ENCODE measurements around the gene ZNF628. TPM values are rescaled to one million over a fixed set of nuclear protein-coding genes. Genes with fewer than 3 reads are reported as not detected.

Gene ZNF628
- total and polyA plus RNA-seq, 2 of the 8 experiments (the other 6 are each of a cell fraction or from before 2014, with no cell fraction given) = 1.7 to 10.8 TPM

- peak overlapping the region; percentile 60; the same call in 1 of the 2 replicates for H3K18ac ChIP-seq (ENCODE audit: extremely low read depth, low read length)
- no peak overlapping the region; the same call in 1 of the 2 replicates for H2AK5ac ChIP-seq (ENCODE audit: low read depth, low read length)
- peaks cover 0 to 10% (median 0%) of the 10 kb centered on the region in 4 experiments; a peak in 2 of 8 replicates for H3K36me3 ChIP-seq (ENCODE audit: control insufficient read depth in 2 of 4, insufficient read depth in 4 of 4, low read length in 3 of 4)
- no peak overlapping the region for H2AFZ ChIP-seq (ENCODE audit: low read length)
- H3K4me1 ChIP-seq (replicated peaks in 1 of 4; ENCODE audit: control insufficient read depth in 3 of 4, insufficient read depth in 4 of 4, low read length in 3 of 4) = peaks cover 0 to 22% (median 15%) of the 10 kb centered on the region in 4 experiments; a peak in 6 of 7 replicates
- peak overlapping the region; percentile 1 to 42; a peak in 2 of 4 replicates for H3K4me2 ChIP-seq (ENCODE audit: insufficient read depth in 1 of 2, low read depth in 2 of 2, low read length in 2 of 2)
- no peak overlapping the region for H3K23ac ChIP-seq (ENCODE audit: insufficient read length)
- H2BK20ac ChIP-seq (ENCODE audit: low read length) = peak overlapping the region; percentile 48; the same call in 1 of the 2 replicates
- peaks cover 0 to 23% of the 10 kb centered on the region in 2 experiments; a peak in 2 of 4 replicates for H3K79me2 ChIP-seq (ENCODE audit: control insufficient read depth in 1 of 2, insufficient read depth in 2 of 2, low read length in 2 of 2)
- H3K9ac ChIP-seq (replicated peaks in 1 of 4; ENCODE audit: extremely low read depth in 1 of 4, low read depth in 3 of 4, low read length in 3 of 4) = no peak overlapping the region
- DNase-seq (ENCODE audit: low read depth in 1 of 2, low spot score in 2 of 2) (peak in 1 of 2 experiments; percentile 69), FAIRE-seq (no peak)
- H4K8ac ChIP-seq (ENCODE audit: extremely low read depth, insufficient read depth, low read length) = peak overlapping the region; percentile 57
- no peaks in the 10 kb centered on the region for H3K9me3 ChIP-seq (ENCODE audit: insufficient read depth in 2 of 2, low read depth in 1 of 2, low read length in 1 of 2)
- H2BK12ac ChIP-seq (ENCODE audit: low read depth, low read length) = no peak overlapping the region
- no peak overlapping the region for H3K56ac ChIP-seq (replicated peaks; ENCODE audit: insufficient read length, low read depth, low read length)
- no peak overlapping the region for H3K14ac ChIP-seq (ENCODE audit: insufficient read length)
- peaks cover 0 to 5% of the 10 kb centered on the region in 2 experiments for H4K20me1 ChIP-seq (replicated peaks in 1 of 2; ENCODE audit: control insufficient read depth in 1 of 2, insufficient read depth in 2 of 2, low read length in 2 of 2)
- CTCF ChIA-PET (ENCODE audit: partially characterized antibody) = interaction anchor here (0.9 to 2.8 kb wide), 2 partner anchors 14 to 23 kb away, joined by 3 to 20 read pairs; no protein-coding TSS in a partner anchor
- peak overlapping the region in 1 of 4 experiments; percentile 25; a peak in 1 of 8 replicates for H3K4me3 ChIP-seq (ENCODE audit: extremely low read depth in 1 of 4, insufficient read depth in 2 of 4, low read depth in 3 of 4, low read length in 4 of 4)
- H4K5ac ChIP-seq (ENCODE audit: insufficient read length, low read depth, low read length) = no peak overlapping the region
- 0 out of 2 replicates have a peak, but pooled peaks have one; percentile 12 for TF ChIP-seq GABPA (IDR thresholded peaks at IDR 0.05; ENCODE audit: borderline replicate concordance, insufficient read depth, low read length)
- TF ChIP-seq TBP (IDR thresholded peaks at IDR 0.05; ENCODE audit: low read depth, low read length) = no peak
- TF ChIP-seq E2F6 (IDR thresholded peaks at IDR 0.05) = peak; percentile 51; the same call in 1 of the 2 replicates
- no peak for TF ChIP-seq ASH2L (IDR thresholded peaks at IDR 0.05; ENCODE audit: low read length)
- peak; percentile 67 for TF ChIP-seq MAX (IDR thresholded peaks at IDR 0.05)
- H3K79me1 ChIP-seq (ENCODE audit: low read depth, low read length) = peaks cover 13% of the 10 kb centered on the region
- H3K23me2 ChIP-seq (ENCODE audit: low read depth, low read length) = peaks cover 10% of the 10 kb centered on the region
- no peak overlapping the region for H2BK15ac ChIP-seq (ENCODE audit: low read length)
- H2BK5ac ChIP-seq (ENCODE audit: low read depth, low read length) = no peak overlapping the region; the same call in 1 of the 2 replicates
- no peak overlapping the region for H3K4ac ChIP-seq (replicated peaks; ENCODE audit: insufficient read length, low read depth, low read length)
- peak overlapping the region; percentile 91 for H4K91ac ChIP-seq (replicated peaks; ENCODE audit: insufficient read length, low read length)
- 86% methylated on average over 45 of the region's 52 CpGs; no CpG with 5 or more reads in 1 of the 2 experiments for WGBS, 2 experiments (ENCODE audit: extremely low coverage in 1 of 2, insufficient coverage in 1 of 2, insufficient read length in 1 of 2, insufficient replicate concordance in 2 of 2, low coverage in 1 of 2, low lambda C conversion rate in 2 of 2, missing lambda C conversion rate in 1 of 2)
- POLR2A ChIA-PET (ENCODE audit: partially characterized antibody) = interaction anchor here (0.6 to 4.9 kb wide), 4 partner anchors 9 to 20 kb away, joined by 3 to 27 read pairs (median 3); no protein-coding TSS in a partner anchor
- H2BK120ac ChIP-seq (replicated peaks; ENCODE audit: low read depth, low read length) = no peak overlapping the region
- H3K27ac ChIP-seq (ENCODE audit: low read depth, low read length) = no peak overlapping the region
- H3K27me3 ChIP-seq (replicated peaks in 1 of 4; ENCODE audit: control insufficient read depth in 3 of 4, extremely low read depth in 1 of 4, insufficient read depth in 3 of 4, low read length in 3 of 4) = no peaks in the 10 kb centered on the region
Observed at GRCh38 chr19:55481148-55481793, 4.9 kb downstream of the ZNF628 start.
